K562 (cell line): Measurements from ENCODE around the gene LACTB. TPM values are rescaled to one million over a fixed set of nuclear protein-coding genes. Genes with fewer than 3 reads are reported as not detected.

Experiments
- EP400 ChIP-seq: fragments of 450-650 bp; IDR thresholded peaks from 2 replicates; pipeline ENCODE4 v1.6.1; 2017; ENCODE audit warnings: antibody characterized with exemption, mild to moderate bottlenecking, moderate library complexity
- JUNB ChIP-seq: fragments of 450-650 bp; formaldehyde crosslinking; conservative IDR thresholded peaks from 2 replicates; pipeline ENCODE4 v1.4.0; 2020; ENCODE audit warnings: mild to moderate bottlenecking
- L3MBTL2 ChIP-seq: fragments of 450-650 bp; IDR thresholded peaks from 2 replicates; pipeline ENCODE4 v1.6.1; 2016; ENCODE audit warnings: mild to moderate bottlenecking, moderate library complexity
- MEIS2 ChIP-seq: fragments of 450-650 bp; IDR thresholded peaks from 2 replicates; pipeline ENCODE4 v1.6.1; 2014; ENCODE audit warnings: mild to moderate bottlenecking; ENCODE audit not compliant: partially characterized antibody
- NCOA2 ChIP-seq, 2 experiments: fragments of 450-650 bp; IDR thresholded peaks; 2 replicates each; pipeline ENCODE4 v1.6.1; 2018; ENCODE audit warnings: mild to moderate bottlenecking in 2 of 2, moderate library complexity in 1 of 2; ENCODE audit not compliant: partially characterized antibody in 2 of 2
- PHF8 ChIP-seq: fragments of 200-600 bp; sonication (generic); IDR thresholded peaks from 2 replicates; pipeline ENCODE4 v1.6.1; 2012; ENCODE audit warnings: mixed run types, mild to moderate bottlenecking, inconsistent platforms, low read length, moderate library complexity, borderline replicate concordance
- SPI1 ChIP-seq: IDR thresholded peaks from 2 replicates; pipeline ENCODE4 v1.6.1; 2011; ENCODE audit warnings: low read depth, low read length, control low read depth, borderline replicate concordance
- ZBTB1 ChIP-seq: sonication (generic); formaldehyde crosslinking; IDR thresholded peaks from 2 replicates; pipeline ENCODE4 v1.8.1; 2023; ENCODE audit warnings: missing genetic modification reagents, low read depth, mild to moderate bottlenecking, borderline replicate concordance
- ZKSCAN3 ChIP-seq: fragments of 250-450 bp; sonication (Bioruptor Pico); IDR thresholded peaks from 2 replicates; pipeline ENCODE4 v1.4.0; 2020
- ZNF707 ChIP-seq: fragments of 250-450 bp; sonication (Bioruptor Pico); conservative IDR thresholded peaks from 2 replicates; pipeline ENCODE4 v1.8.0; 2022; ENCODE audit warnings: inconsistent platforms, mild to moderate bottlenecking, moderate library complexity
- ZNF75A ChIP-seq: fragments of 450-650 bp; formaldehyde crosslinking; IDR thresholded peaks from 2 replicates; pipeline ENCODE4 v1.4.0; 2020; ENCODE audit warnings: mild to moderate bottlenecking
- ZNF780A ChIP-seq: fragments of 250-450 bp; sonication (Bioruptor Pico); IDR thresholded peaks from 2 replicates; pipeline ENCODE4 v1.5.0; 2021; ENCODE audit warnings: mild to moderate bottlenecking
- polyA plus RNA-seq, 8 experiments: library from polyadenylated mRNA; depleted of rRNA in 4 of 8; stranded (reverse) in 5 of 8; unstranded in 3 of 8; fragments of >200 nt; fragmentation: Nextera tagmentation in 2 of 8; fragmentation: Illumina TruSeq in 1 of 8; extraction: Ambion mirVana in 2 of 8; extraction: Trizol in 1 of 8; gene quantifications; 2 replicates each; pipeline versions ENCODE4 v1.2.1 to v1.2.3, GENCODE V29; 2011 to 2014; ENCODE audit warnings: inconsistent platforms in 1 of 8, missing spikeins in 1 of 8
- total RNA-seq, 7 experiments: library from RNA; depleted of rRNA in 6 of 7; stranded (reverse); fragments of >200 nt in 6 of 7; fragmentation: Illumina TruSeq in 2 of 7; extraction: Trizol in 2 of 7; gene quantifications; 2 replicates each; pipeline versions ENCODE4 v1.2.1 to v1.2.3, GENCODE V29; 2011 to 2021; ENCODE audit warnings: low replicate concordance in 1 of 7
- TF ChIP-seq, protein P1 (sequence below): fragments of 250-450 bp; sonication (Bioruptor Pico); IDR thresholded peaks from 2 replicates; pipeline ENCODE4 v1.5.0; 2020; ENCODE audit warnings: mild to moderate bottlenecking
- TF ChIP-seq, protein P2 (sequence below): fragments of 450-650 bp; IDR thresholded peaks from 2 replicates; pipeline ENCODE4 v1.7.0; 2016; ENCODE audit warnings: borderline replicate concordance
- TF ChIP-seq, protein P3 (sequence below): fragments of 250-450 bp; sonication (Bioruptor Pico); IDR thresholded peaks from 2 replicates; pipeline ENCODE4 v1.8.0; 2022; ENCODE audit warnings: moderate library complexity, mild to moderate bottlenecking, inconsistent platforms
- TF ChIP-seq, protein P4 (sequence below): fragments of 250-450 bp; sonication (Bioruptor Pico); IDR thresholded peaks from 2 replicates; pipeline ENCODE4 v1.5.0; 2022; ENCODE audit warnings: mild to moderate bottlenecking
- TF ChIP-seq, protein P5 (sequence below): conservative IDR thresholded peaks from 2 replicates; pipeline ENCODE4 v1.6.1; 2011; ENCODE audit warnings: low read depth, mild to moderate bottlenecking, low read length; ENCODE audit not compliant: control insufficient read depth
- TF ChIP-seq, protein P6 (sequence below): sonication (generic); formaldehyde crosslinking; IDR thresholded peaks from 2 replicates; pipeline ENCODE4 v1.4.0; 2020; ENCODE audit warnings: mild to moderate bottlenecking, missing genetic modification reagents

Gene LACTB
- total and polyA plus RNA-seq, 9 of the 15 experiments (the other 6 are each of a cell fraction or from before 2014, with no cell fraction given): 3.1 to 15.5 (median 9.8) TPM

DNA sequence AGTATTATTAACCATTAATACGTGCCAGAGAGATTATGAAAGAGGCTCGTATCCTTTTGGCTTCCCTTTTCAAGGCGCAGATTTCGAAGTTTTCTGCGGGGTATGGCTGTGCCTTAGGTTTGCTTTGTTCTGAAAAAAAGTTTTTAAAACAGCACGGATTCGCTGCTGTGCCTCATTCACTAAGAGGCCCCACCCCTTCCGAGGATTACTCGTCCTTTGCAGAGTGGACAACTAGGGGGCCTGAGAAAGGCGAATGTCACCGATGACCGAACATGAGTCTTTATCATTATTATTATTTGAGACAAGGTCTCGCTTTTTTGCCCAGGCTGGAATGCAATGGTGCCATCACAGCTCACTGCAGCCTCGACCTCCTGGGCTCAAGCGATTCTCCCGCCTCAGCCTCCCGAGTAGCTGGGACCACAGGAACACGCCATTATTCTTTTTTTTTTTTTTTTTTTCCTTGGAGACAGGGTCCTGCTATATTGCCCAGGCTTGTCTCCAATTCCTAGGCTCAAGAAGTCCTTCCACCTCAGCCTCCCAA is 36.3 kb downstream of the LACTB start (continued):
- TF ChIP-seq, protein P1, sequence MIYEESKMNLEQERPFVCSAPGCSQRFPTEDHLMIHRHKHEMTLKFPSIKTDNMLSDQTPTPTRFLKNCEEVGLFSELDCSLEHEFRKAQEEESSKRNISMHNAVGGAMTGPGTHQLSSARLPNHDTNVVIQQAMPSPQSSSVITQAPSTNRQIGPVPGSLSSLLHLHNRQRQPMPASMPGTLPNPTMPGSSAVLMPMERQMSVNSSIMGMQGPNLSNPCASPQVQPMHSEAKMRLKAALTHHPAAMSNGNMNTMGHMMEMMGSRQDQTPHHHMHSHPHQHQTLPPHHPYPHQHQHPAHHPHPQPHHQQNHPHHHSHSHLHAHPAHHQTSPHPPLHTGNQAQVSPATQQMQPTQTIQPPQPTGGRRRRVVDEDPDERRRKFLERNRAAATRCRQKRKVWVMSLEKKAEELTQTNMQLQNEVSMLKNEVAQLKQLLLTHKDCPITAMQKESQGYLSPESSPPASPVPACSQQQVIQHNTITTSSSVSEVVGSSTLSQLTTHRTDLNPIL (CRISPR knock-in tag): no peak
- TF ChIP-seq JUNB (CRISPR knock-in tag) (no peak), ZBTB1 (no peak), ZNF780A (no peak), PHF8 (no peak), ZNF75A (no peak), EP400 (no peak), L3MBTL2 (peak; percentile 10; the same call in 1 of the 2 replicates), ZNF707 (no peak), NCOA2 (IDR thresholded peaks at IDR 0.05; ENCODE audit: partially characterized antibody in 2 of 2) (no peak), ZKSCAN3 (no peak), MEIS2 (no peak), SPI1 (no peak)
- TF ChIP-seq, protein P2, sequence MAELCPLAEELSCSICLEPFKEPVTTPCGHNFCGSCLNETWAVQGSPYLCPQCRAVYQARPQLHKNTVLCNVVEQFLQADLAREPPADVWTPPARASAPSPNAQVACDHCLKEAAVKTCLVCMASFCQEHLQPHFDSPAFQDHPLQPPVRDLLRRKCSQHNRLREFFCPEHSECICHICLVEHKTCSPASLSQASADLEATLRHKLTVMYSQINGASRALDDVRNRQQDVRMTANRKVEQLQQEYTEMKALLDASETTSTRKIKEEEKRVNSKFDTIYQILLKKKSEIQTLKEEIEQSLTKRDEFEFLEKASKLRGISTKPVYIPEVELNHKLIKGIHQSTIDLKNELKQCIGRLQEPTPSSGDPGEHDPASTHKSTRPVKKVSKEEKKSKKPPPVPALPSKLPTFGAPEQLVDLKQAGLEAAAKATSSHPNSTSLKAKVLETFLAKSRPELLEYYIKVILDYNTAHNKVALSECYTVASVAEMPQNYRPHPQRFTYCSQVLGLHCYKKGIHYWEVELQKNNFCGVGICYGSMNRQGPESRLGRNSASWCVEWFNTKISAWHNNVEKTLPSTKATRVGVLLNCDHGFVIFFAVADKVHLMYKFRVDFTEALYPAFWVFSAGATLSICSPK: no peak
- TF ChIP-seq, protein P3, sequence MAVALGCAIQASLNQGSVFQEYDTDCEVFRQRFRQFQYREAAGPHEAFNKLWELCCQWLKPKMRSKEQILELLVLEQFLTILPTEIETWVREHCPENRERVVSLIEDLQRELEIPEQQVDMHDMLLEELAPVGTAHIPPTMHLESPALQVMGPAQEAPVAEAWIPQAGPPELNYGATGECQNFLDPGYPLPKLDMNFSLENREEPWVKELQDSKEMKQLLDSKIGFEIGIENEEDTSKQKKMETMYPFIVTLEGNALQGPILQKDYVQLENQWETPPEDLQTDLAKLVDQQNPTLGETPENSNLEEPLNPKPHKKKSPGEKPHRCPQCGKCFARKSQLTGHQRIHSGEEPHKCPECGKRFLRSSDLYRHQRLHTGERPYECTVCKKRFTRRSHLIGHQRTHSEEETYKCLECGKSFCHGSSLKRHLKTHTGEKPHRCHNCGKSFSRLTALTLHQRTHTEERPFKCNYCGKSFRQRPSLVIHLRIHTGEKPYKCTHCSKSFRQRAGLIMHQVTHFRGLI (CRISPR knock-in tag): no peak
- TF ChIP-seq, protein P4, sequence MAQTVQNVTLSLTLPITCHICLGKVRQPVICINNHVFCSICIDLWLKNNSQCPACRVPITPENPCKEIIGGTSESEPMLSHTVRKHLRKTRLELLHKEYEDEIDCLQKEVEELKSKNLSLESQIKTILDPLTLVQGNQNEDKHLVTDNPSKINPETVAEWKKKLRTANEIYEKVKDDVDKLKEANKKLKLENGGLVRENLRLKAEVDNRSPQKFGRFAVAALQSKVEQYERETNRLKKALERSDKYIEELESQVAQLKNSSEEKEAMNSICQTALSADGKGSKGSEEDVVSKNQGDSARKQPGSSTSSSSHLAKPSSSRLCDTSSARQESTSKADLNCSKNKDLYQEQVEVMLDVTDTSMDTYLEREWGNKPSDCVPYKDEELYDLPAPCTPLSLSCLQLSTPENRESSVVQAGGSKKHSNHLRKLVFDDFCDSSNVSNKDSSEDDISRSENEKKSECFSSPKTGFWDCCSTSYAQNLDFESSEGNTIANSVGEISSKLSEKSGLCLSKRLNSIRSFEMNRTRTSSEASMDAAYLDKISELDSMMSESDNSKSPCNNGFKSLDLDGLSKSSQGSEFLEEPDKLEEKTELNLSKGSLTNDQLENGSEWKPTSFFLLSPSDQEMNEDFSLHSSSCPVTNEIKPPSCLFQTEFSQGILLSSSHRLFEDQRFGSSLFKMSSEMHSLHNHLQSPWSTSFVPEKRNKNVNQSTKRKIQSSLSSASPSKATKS (CRISPR knock-in tag): no peak
- TF ChIP-seq, protein P5, sequence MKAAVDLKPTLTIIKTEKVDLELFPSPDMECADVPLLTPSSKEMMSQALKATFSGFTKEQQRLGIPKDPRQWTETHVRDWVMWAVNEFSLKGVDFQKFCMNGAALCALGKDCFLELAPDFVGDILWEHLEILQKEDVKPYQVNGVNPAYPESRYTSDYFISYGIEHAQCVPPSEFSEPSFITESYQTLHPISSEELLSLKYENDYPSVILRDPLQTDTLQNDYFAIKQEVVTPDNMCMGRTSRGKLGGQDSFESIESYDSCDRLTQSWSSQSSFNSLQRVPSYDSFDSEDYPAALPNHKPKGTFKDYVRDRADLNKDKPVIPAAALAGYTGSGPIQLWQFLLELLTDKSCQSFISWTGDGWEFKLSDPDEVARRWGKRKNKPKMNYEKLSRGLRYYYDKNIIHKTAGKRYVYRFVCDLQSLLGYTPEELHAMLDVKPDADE: no peak
- TF ChIP-seq, protein P6, sequence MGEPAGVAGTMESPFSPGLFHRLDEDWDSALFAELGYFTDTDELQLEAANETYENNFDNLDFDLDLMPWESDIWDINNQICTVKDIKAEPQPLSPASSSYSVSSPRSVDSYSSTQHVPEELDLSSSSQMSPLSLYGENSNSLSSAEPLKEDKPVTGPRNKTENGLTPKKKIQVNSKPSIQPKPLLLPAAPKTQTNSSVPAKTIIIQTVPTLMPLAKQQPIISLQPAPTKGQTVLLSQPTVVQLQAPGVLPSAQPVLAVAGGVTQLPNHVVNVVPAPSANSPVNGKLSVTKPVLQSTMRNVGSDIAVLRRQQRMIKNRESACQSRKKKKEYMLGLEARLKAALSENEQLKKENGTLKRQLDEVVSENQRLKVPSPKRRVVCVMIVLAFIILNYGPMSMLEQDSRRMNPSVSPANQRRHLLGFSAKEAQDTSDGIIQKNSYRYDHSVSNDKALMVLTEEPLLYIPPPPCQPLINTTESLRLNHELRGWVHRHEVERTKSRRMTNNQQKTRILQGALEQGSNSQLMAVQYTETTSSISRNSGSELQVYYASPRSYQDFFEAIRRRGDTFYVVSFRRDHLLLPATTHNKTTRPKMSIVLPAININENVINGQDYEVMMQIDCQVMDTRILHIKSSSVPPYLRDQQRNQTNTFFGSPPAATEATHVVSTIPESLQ (CRISPR knock-in tag): no peak
